HG03025 (cell line): Measurements from ENCODE around the gene TXNRD2.

Experiments
- ATAC-seq: cut with Tn5 transposase; IDR thresholded peaks from one replicate; pipeline ENCODE4 v1.9.1; 2021; ENCODE audit warnings: mild to moderate bottlenecking, moderate library complexity; ENCODE audit not compliant: unreplicated experiment, low FRiP score

Gene TXNRD2

DNA sequence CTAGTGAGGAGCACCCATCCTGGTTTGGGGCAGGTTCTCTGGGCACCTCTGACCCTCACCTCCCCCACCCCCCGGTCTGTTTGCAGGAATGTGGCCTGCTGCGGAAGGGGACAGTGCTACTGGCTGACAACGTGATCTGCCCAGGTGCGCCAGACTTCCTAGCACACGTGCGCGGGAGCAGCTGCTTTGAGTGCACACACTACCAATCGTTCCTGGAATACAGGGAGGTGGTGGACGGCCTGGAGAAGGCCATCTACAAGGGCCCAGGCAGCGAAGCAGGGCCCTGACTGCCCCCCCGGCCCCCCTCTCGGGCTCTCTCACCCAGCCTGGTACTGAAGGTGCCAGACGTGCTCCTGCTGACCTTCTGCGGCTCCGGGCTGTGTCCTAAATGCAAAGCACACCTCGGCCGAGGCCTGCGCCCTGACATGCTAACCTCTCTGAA, 26.9 kb upstream of the TXNRD2 start:
- no peak for ATAC-seq

GRCh38 chr22:19967850-19968449, 26.3 kb upstream of the TXNRD2 start:
- no peak for ATAC-seq

DNA sequence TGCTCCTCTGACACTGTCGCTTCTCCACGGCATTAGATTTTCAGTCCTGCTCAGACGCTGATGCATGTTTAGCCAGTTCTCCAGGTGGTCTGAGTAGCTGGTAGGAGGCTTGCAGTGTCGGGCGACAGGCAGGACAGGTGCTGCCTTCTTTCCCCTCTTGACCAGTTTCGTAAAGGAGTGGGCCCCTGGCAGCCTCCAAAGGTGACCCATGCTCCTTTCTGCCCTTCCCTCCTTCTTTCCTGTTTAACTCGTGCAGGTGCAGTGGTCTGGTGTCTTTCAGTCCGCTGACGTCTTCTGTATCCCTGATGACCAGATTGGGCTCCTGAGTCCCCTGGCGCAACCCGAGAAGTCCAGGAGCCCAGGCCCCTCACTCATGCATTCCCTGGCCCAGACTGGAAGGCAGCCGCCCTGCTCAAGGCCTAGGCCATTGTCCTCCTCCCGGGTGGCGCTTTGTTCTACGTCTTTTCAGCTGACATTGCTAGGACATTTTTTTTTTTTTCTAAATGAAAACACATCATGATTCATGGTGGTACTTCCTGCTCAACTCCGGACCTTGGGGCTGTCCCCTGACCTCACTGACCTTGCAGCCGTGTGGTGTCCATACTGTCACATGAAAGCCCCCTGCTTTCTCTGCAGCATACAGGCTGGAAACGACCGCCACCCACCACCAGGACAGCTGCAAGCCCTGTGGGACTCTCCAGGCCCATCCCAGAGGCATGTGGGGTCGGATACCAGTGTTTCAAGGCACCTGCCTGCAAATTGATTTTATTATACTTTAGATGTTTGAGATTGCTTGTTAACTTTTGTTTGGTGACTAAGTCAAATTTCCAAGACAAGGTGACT, 25.5 kb upstream of the TXNRD2 start:
- no peak for ATAC-seq

DNA sequence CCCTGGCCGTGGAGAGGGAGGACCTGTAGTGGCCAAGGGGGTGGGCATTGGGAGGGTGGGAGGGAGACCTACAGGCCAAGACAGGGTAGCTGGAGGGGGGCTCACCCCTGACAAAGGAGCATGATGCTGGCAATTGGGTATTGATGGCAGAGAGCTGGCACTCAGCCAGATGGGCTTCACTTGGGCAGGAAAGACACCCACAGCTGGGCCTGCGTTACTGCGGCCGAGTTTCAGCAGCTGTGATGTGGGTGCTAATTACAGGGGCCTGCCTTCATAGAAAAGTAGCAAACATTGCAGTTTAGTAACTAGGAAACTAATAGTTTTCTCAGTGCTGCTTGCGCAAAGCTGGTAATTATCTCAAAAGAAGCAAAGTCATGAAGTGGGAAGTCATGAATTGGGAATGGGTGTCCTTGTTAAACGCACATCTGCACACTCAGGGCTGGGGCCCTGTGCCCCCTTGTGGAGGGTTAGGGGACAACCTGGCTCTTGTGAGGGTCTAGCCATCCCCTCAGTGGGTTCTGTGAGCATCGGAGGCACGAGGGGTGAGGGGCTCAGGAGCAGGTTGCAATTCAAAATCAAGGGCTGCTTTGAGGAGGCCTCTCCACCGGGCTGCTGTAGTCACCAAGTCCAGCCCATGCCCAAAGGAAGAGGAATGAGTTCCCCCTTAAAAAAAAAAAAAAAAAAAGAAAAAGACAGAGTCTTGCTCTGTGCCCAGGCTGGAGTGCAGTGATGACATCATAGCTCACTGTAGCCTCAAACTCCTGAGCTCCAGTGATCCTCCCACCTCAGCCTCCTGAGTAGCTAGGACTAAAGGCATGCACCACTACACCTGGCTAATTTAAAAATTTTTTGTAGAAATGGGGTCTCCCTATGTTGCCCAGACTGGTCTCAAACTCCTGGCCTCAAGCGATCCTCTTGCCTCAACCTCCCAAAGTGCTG, 24.4 kb upstream of the TXNRD2 start:
- no peak for ATAC-seq

DNA sequence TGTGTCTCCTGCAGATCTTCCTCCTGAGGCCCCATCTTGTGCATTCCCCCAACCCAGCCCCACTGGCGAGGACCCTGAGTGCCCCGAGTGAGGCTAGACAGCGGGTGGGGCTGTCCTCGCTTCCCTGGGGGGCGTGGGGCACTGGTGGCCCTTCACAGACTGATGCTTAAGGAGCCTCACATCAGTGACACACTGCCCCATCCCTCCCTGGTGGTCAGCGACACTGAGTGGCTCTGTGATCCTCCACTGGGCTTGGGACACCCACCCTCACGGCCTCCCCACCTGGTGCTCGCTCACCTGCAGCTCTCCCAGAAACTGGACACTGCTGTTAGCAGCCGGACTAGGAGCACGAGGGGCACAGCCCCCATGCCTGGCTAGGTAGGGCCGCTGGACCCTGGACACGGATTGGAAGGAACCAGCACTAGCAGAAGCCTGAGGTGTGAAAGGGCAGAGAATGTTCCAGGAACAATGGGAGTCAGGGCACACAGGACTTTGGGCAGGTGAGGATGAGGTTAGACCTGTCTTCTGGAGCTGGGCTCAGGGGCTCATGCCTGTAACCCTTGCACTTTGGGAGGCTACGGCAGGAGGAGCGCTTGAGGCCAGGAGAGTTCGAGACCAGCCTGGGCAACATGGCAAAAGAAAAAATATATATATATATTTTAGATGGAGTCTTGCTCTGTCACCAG, 23.2 kb upstream of the TXNRD2 start:
- no peak for ATAC-seq

DNA sequence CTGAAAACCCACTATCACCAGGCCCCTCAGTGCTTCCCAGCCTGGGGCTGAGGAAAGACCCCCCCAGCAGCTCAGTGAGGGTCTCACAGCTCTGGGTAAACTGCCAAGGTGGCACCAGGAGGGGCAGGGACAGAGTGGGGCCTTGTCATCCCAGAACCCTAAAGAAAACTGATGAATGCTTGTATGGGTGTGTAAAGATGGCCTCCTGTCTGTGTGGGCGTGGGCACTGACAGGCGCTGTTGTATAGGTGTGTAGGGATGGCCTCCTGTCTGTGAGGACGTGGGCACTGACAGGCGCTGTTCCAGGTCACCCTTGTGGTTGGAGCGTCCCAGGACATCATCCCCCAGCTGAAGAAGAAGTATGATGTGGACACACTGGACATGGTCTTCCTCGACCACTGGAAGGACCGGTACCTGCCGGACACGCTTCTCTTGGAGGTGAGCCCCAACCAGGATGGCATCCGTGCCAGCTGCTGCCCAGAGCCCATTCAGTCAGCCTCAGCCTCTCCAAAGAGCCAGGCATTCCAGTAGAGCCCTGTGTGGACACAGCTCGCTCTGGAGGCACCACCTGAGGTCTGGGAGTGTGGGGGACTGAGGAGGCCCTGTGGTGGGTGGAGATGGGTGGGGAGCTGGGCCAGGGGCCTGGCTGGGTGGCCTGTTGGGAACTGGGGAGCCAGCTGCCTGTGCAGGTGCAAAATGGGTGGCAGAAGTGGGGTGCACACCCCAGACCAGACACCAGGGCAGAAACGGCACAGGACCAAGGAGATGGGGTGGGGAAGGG, 22.4 kb upstream of the TXNRD2 start:
- no peak for ATAC-seq

GRCh38 chr22:19962909-19963806, 21.5 kb upstream of the TXNRD2 start:
- ATAC-seq = no peak

DNA sequence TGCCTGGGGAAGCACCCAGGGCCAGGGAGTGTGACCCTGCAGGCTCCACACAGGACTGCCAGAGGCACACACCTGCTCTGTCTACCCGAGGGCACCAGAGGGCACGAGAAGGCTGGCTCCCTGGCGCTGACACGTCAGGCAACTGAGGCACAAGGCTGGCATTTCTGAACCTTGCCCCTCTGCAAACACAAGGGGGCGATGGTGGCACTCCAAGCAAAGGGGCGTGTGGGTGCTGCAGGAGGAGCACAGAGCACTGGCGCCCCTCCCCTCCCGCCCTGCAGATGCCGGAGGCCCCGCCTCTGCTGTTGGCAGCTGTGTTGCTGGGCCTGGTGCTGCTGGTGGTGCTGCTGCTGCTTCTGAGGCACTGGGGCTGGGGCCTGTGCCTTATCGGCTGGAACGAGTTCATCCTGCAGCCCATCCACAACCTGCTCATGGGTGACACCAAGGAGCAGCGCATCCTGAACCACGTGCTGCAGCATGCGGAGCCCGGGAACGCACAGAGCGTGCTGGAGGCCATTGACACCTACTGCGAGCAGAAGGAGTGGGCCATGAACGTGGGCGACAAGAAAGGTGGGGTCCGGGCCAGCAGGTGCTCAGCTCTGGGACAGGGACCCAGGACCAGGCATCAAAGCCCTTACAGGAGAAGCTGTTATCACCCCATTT, 20.8 kb upstream of the TXNRD2 start:
- ATAC-seq = no peak

- no peak for ATAC-seq
These were observed 20.2 kb upstream of the TXNRD2 start for GRCh38 chr22:19961868-19962245.

- ATAC-seq = no peak
These were observed 19.6 kb upstream of the TXNRD2 start for GRCh38 chr22:19961201-19961580.

- no peak for ATAC-seq
These were observed 19.0 kb upstream of the TXNRD2 start for GRCh38 chr22:19960491-19961200.

GRCh38 chr22:19959587-19960490, 18.2 kb upstream of the TXNRD2 start:
- no peak for ATAC-seq

- ATAC-seq = no peak
These were observed 17.5 kb upstream of the TXNRD2 start for GRCh38 chr22:19959043-19959586.

DNA sequence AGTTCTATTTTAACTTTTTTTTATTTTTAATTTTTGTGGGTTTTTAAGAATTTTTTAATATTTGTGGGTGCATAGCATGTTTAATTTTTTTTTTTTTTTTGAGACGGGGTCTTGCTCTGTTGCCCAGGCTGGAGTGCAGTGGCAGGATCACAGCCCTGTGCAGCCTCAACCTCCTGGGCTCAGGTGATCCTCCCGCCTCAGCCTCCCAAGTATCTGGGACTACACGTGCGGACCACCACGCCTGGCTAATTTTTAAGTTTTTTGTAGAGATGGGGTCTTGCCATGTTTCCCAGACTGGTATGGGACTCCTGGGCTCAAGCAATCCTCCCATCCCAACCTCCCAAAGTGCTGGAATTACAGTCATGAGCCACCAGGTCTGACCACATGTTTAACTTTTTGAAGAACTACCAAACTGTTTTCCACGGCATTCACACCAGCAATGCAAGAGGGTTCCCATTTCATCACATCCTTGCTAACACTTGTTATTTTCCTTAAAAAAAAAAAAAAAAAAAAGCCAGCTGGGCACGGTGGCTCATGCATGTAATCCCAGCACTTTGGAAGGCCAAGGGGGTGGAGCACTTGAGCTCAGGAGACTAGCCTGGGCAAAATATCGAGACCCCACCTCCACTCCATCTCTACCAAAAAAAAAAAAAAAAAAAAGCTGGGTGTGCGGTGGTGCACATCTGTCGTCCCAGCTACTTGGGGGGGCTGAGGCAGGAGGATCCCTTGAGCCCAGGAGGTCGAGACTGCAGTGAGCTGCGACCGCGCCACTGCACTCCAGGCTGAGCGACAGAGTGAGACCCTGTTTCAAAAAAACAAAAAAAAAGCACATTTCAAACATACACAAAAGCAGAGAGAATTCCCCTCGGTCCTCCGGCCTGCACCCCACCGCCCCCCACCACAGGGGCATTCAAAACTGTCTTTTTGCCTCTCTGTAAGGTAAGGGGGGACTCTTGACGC, 16.7 kb upstream of the TXNRD2 start:
- no peak for ATAC-seq

DNA sequence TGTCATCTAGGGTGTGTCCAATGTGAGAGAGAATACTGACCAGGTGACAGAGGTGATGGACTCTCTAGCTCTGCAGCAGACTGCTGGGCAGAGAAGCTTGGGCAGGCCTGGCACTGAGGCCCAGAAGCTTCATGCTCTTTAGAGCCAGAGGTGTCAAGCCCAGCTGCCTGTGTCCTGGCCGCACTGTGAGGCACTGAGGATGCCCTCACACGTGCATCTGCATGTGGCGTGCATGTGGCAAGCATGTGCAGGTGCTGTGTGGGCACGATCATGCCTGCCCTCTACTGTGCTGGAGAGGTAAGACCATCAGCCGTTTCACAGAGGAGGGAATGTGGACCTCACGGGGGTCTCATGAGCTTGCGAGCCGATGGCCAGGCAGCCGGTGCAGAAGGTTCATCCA, 15.8 kb upstream of the TXNRD2 start:
- no peak for ATAC-seq
